ENCODE data around the gene RAB3IP. TPM values are rescaled to one million over a fixed set of nuclear protein-coding genes. Genes with fewer than 3 reads are reported as not detected.

RAB3IP gene, protein sequence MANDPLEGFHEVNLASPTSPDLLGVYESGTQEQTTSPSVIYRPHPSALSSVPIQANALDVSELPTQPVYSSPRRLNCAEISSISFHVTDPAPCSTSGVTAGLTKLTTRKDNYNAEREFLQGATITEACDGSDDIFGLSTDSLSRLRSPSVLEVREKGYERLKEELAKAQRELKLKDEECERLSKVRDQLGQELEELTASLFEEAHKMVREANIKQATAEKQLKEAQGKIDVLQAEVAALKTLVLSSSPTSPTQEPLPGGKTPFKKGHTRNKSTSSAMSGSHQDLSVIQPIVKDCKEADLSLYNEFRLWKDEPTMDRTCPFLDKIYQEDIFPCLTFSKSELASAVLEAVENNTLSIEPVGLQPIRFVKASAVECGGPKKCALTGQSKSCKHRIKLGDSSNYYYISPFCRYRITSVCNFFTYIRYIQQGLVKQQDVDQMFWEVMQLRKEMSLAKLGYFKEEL
- total RNA-seq, result 10 to 100 TPM; 14.2 to 33.3 (median 24.8) TPM
- polyA plus RNA-seq, result 10 to 100 TPM; 16.1 to 18.4 TPM
- long read RNA-seq, donor 1, transcript RAB3IP-201 (11 exons, 3,690 nt), result major isoform, 8 of 11 reads
- long read RNA-seq, donor 1, partial matches to known transcripts, result 0 of 11 reads
- long read RNA-seq, donor 1, other reads (novel, unspliced or antisense), result 2 of 11 reads
- long read RNA-seq, donor 2, transcript RAB3IP-201 (11 exons, 3,690 nt), result major isoform, 7 of 9 reads
- long read RNA-seq, donor 2, partial matches to known transcripts, result 1 of 9 reads
- long read RNA-seq, donor 2, other reads (novel, unspliced or antisense), result 1 of 9 reads
- long read RNA-seq, donor 3, full-length matches to known transcripts, result 14 of 23 reads
- long read RNA-seq, donor 3, partial matches to known transcripts, result 4 of 23 reads
- long read RNA-seq, donor 3, other reads (novel, unspliced or antisense), result 5 of 23 reads

- Histone ChIP-seq H3K27me3 (no peaks in the 10 kb centered on the region), H3K4me1 (peaks cover 0 to 20% (median 11%) of the 10 kb centered on the region in 9 donors), H3K27ac (peak within 1 kb of the TSS in 9 of 10 donors; percentile 64 to 84 (median 73)), H3K36me3 (no peaks in the 10 kb centered on the region), H3K4me3 (peak within 1 kb of the TSS; percentile 64 to 91 (median 86)), H3K9me3 (no peaks in the 10 kb centered on the region)
- intact Hi-C loops (cut with DNase I), result no loop called here
- 1% methylated on average over 99 to 110 of the region's 110 CpGs for WGBS, 2 donors
- ATAC-seq (peak; percentile 95 to 99 (median 96)), DNase-seq (peak; percentile 85 to 92)
- peak; percentile 54 to 83 (median 71) for TF ChIP-seq CTCF (IDR thresholded peaks at IDR 0.05)
These were observed at the start of gene RAB3IP for GRCh38 chr12:69738351-69739286. RAB3IP (plus strand) TSS chr12:69738860; CDS start chr12:69755409, 16,549 bp downstream.

DNA sequence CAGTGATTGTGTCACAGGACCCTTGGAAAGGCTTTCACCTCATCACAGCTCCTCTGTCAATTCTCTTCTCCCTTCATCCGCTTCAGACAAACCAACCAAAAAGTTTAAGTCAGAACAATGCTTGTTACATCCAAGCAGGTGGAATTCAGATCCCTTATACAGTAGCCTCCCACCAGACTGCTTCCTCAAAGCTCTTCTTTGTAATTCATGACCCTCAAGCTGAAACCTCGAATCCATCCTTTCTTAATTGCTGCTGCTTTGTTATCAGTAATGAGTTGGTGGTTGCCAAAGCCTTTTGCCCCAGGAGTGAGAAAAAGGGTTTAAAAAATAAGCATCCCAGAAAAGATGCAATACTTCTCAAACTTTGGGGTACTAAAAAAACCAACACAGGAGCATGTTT, 49.0 kb upstream of the RAB3IP start:
- DNase-seq, result no peak
- ATAC-seq, result peak in 1 of 8 donors; percentile 12
- intact Hi-C loops (cut with DNase I), result no loop called here
- TF ChIP-seq CTCF (IDR thresholded peaks at IDR 0.05), result no peak
- H3K9me3 ChIP-seq, result no peaks in the 10 kb centered on the region
- no peak overlapping the region for H3K4me3 ChIP-seq
- no peaks in the 10 kb centered on the region for H3K27me3 ChIP-seq
- no peaks in the 10 kb centered on the region for H3K36me3 ChIP-seq
- peak overlapping the region in 5 of 10 donors; percentile 13 to 71 (median 64) for H3K27ac ChIP-seq
- 70 to 82% methylated on average over 2 of the region's 2 CpGs for WGBS, 2 donors
- H3K4me1 ChIP-seq, result peaks cover 0 to 18% (median 11%) of the 10 kb centered on the region in 9 donors

DNA sequence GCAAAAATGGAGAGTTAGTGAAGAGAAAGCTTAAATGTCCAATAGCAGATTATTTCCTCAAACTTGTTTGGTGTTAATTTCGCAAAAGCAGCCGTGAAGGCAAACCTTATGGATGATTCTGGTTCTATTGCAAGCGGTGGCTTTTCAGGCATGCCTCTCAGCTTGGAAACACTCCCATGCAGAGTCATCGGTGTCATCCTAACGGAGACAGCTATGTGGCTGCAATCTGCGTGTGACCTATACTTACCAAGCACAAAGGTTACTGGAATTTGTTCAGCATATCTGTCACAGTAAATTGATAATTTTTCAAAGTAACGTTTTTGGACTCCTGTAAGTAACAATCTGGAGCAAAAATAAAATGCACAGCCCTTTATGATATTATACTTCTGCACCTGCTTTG, 44.5 kb upstream of the RAB3IP start:
- no peaks in the 10 kb centered on the region for H3K9me3 ChIP-seq
- H3K27ac ChIP-seq, result no peak overlapping the region
- TF ChIP-seq CTCF (IDR thresholded peaks at IDR 0.05), result no peak
- peak in 1 of 8 donors; percentile 65 for ATAC-seq
- peak in 1 of 2 donors; percentile 6 for DNase-seq
- intact Hi-C loops (cut with DNase I), result no loop called here
- no peak overlapping the region for H3K4me3 ChIP-seq
- peaks cover 0 to 6% (median 4%) of the 10 kb centered on the region in 9 donors for H3K4me1 ChIP-seq
- H3K27me3 ChIP-seq, result no peaks in the 10 kb centered on the region
- 56 to 64% methylated on average over 7 of the region's 7 CpGs for WGBS, 2 donors
- H3K36me3 ChIP-seq, result no peaks in the 10 kb centered on the region

All from heart right ventricle (tissue), 16 donors.